ENCODE results near the gene LY6G5C. TPM values are rescaled to one million over a fixed set of nuclear protein-coding genes. Genes with fewer than 3 reads are reported as not detected.

The LY6G5C gene
- total and polyA plus RNA-seq, 9 of the 15 experiments (the other 6 are each of a cell fraction or from before 2014, with no cell fraction given) = 0.10 to 0.67 (median 0.46) TPM; not detected in 4

- TF ChIP-seq ZFP91 (CRISPR knock-in tag; IDR thresholded peaks at IDR 0.05) (0 out of 2 replicates have a peak, but pooled peaks have one; percentile 67), HMG20B (CRISPR knock-in tag; IDR thresholded peaks at IDR 0.05) (no peak), RCOR1 (IDR thresholded peaks at IDR 0.05; ENCODE audit: borderline replicate concordance in 1 of 2, low read depth in 2 of 2, low read length in 2 of 2) (no peak), ZNF780A (CRISPR knock-in tag; IDR thresholded peaks at IDR 0.05) (no peak), SUPT5H (IDR thresholded peaks at IDR 0.05) (peak; percentile 17; the same call in 1 of the 2 replicates), SNRNP70 (optimal IDR thresholded peaks at IDR 0.05; ENCODE audit: low read depth, low read length) (no peak), ZC3H4 (CRISPR knock-in tag; IDR thresholded peaks at IDR 0.05; ENCODE audit: borderline replicate concordance) (no peak), JUN (IDR thresholded peaks at IDR 0.05; ENCODE audit: borderline replicate concordance, low read depth, low read length) (no peak), JUN (CRISPR knock-in tag; IDR thresholded peaks at IDR 0.05; ENCODE audit: borderline replicate concordance) (no peak; the same call in 1 of the 2 replicates), NKRF (IDR thresholded peaks at IDR 0.05; ENCODE audit: borderline replicate concordance) (no peak)
- TF ChIP-seq, protein P1, sequence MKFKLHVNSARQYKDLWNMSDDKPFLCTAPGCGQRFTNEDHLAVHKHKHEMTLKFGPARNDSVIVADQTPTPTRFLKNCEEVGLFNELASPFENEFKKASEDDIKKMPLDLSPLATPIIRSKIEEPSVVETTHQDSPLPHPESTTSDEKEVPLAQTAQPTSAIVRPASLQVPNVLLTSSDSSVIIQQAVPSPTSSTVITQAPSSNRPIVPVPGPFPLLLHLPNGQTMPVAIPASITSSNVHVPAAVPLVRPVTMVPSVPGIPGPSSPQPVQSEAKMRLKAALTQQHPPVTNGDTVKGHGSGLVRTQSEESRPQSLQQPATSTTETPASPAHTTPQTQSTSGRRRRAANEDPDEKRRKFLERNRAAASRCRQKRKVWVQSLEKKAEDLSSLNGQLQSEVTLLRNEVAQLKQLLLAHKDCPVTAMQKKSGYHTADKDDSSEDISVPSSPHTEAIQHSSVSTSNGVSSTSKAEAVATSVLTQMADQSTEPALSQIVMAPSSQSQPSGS (CRISPR knock-in tag; IDR thresholded peaks at IDR 0.05) = no peak
- TF ChIP-seq, protein P2, sequence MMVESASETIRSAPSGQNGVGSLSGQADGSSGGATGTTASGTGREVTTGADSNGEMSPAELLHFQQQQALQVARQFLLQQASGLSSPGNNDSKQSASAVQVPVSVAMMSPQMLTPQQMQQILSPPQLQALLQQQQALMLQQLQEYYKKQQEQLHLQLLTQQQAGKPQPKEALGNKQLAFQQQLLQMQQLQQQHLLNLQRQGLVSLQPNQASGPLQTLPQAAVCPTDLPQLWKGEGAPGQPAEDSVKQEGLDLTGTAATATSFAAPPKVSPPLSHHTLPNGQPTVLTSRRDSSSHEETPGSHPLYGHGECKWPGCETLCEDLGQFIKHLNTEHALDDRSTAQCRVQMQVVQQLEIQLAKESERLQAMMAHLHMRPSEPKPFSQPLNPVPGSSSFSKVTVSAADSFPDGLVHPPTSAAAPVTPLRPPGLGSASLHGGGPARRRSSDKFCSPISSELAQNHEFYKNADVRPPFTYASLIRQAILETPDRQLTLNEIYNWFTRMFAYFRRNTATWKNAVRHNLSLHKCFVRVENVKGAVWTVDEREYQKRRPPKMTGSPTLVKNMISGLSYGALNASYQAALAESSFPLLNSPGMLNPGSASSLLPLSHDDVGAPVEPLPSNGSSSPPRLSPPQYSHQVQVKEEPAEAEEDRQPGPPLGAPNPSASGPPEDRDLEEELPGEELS (CRISPR knock-in tag; IDR thresholded peaks at IDR 0.05; ENCODE audit: borderline replicate concordance) = peak; percentile 22; the same call in 1 of the 2 replicates
- TF ChIP-seq, protein P3, sequence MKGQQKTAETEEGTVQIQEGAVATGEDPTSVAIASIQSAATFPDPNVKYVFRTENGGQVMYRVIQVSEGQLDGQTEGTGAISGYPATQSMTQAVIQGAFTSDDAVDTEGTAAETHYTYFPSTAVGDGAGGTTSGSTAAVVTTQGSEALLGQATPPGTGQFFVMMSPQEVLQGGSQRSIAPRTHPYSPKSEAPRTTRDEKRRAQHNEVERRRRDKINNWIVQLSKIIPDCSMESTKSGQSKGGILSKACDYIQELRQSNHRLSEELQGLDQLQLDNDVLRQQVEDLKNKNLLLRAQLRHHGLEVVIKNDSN (CRISPR knock-in tag; IDR thresholded peaks at IDR 0.05) = peak; percentile 45; the same call in 1 of the 2 replicates
- TF ChIP-seq, protein P4, sequence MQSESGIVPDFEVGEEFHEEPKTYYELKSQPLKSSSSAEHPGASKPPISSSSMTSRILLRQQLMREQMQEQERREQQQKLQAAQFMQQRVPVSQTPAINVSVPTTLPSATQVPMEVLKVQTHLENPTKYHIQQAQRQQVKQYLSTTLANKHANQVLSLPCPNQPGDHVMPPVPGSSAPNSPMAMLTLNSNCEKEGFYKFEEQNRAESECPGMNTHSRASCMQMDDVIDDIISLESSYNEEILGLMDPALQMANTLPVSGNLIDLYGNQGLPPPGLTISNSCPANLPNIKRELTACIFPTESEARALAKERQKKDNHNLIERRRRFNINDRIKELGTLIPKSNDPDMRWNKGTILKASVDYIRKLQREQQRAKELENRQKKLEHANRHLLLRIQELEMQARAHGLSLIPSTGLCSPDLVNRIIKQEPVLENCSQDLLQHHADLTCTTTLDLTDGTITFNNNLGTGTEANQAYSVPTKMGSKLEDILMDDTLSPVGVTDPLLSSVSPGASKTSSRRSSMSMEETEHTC (IDR thresholded peaks at IDR 0.05) = peak; percentile 7; the same call in 1 of the 2 replicates
- TF ChIP-seq, protein P5, sequence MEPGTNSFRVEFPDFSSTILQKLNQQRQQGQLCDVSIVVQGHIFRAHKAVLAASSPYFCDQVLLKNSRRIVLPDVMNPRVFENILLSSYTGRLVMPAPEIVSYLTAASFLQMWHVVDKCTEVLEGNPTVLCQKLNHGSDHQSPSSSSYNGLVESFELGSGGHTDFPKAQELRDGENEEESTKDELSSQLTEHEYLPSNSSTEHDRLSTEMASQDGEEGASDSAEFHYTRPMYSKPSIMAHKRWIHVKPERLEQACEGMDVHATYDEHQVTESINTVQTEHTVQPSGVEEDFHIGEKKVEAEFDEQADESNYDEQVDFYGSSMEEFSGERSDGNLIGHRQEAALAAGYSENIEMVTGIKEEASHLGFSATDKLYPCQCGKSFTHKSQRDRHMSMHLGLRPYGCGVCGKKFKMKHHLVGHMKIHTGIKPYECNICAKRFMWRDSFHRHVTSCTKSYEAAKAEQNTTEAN (CRISPR knock-in tag; IDR thresholded peaks at IDR 0.05) = no peak
Measured at GRCh38 chr6:31658983-31659648, 21.8 kb downstream of the LY6G5C start (continued).
